A549 (cell line): ENCODE data around the gene NQO2. TPM values are rescaled to one million over a fixed set of nuclear protein-coding genes. Genes with fewer than 3 reads are reported as not detected.

Source experiments
- ATAC-seq, 2 experiments: fragments of 200-7000 bp in 1 of 2; fragments of >200 bp in 1 of 2; cut with Nextera tagmentation in 1 of 2; cut with Tn5 transposase in 1 of 2; 3 replicates each; pipeline versions ENCODE4 v1.8.0 to v1.9.1; 2018 to 2020; ENCODE audit warnings: mild to moderate bottlenecking in 1 of 2, moderate library complexity in 1 of 2
- CTCF ChIA-PET: fragments of 300-600 bp; sonication (Branson Sonifier 250); formaldehyde crosslinking; extraction: SDS; loops from one replicate; lab custom pipeline; 2021; ENCODE audit warnings: antibody characterized with exemption, inconsistent platforms; lab: Yijun Ruan, JAX
- POLR2A ChIA-PET: fragments of 350-600 bp; formaldehyde crosslinking; extraction: SDS; loops from one replicate; lab custom pipeline; 2021; ENCODE audit warnings: antibody characterized with exemption, inconsistent platforms; lab: Yijun Ruan, JAX
- DNase-seq, 2 experiments: peaks; one replicate each; pipeline versions ENCODE4 v3.0.0 to v3.0.0-alpha.2; 2011 to 2016; ENCODE audit warnings: low read depth in 1 of 2, low spot score in 1 of 2
- FAIRE-seq: peaks from 2 replicates; lab custom pipeline; 2011; peaks lifted over from hg19 to GRCh38; lab: Jason Lieb, UNC
- H3K27ac ChIP-seq, 2 experiments: fragments of >200 bp; sonication (Bioruptor Twin); formaldehyde crosslinking; 3 replicates each; pipeline ENCODE4 v1.5.1; 2016 to 2017
- H3K4me1 ChIP-seq: fragments of >200 bp; sonication (Bioruptor Twin); formaldehyde crosslinking; 3 replicates; pipeline ENCODE4 v1.6.1; 2016
- H3K4me2 ChIP-seq: fragments of >200 bp; sonication (Bioruptor Twin); formaldehyde crosslinking; 3 replicates; pipeline ENCODE4 v1.6.1; 2016
- H3K4me3 ChIP-seq: fragments of >200 bp; sonication (Bioruptor Twin); formaldehyde crosslinking; 3 replicates; pipeline ENCODE4 v1.5.1; 2016
- H3K9me3 ChIP-seq: fragments of >200 bp; sonication (Bioruptor Twin); formaldehyde crosslinking; 3 replicates; pipeline ENCODE4 v1.6.1; 2016
- BHLHE40 ChIP-seq: IDR thresholded peaks from 2 replicates; pipeline ENCODE4 v1.6.1; 2012; ENCODE audit warnings: low read depth, low read length, inconsistent platforms
- EHF ChIP-seq: fragments of 250-450 bp; sonication (Bioruptor Pico); IDR thresholded peaks from 2 replicates; pipeline ENCODE4 v1.5.0; 2020; ENCODE audit warnings: mild to moderate bottlenecking
- EP300 ChIP-seq, 2 experiments: fragments of >200 bp; sonication (Bioruptor Twin); formaldehyde crosslinking; IDR thresholded peaks; 2 replicates in 1 of 2; 3 replicates in 1 of 2; pipeline ENCODE4 v1.6.1; 2016 to 2017
- HOXA7 ChIP-seq: fragments of 250-450 bp; sonication (Bioruptor Pico); IDR thresholded peaks from 2 replicates; pipeline ENCODE4 v1.5.0; 2020; ENCODE audit warnings: mild to moderate bottlenecking, moderate library complexity
- HOXB5 ChIP-seq: fragments of 250-450 bp; sonication (Bioruptor Pico); IDR thresholded peaks from 2 replicates; pipeline ENCODE4 v1.5.0; 2020; ENCODE audit warnings: mild to moderate bottlenecking, moderate library complexity
- JUN ChIP-seq, 2 experiments: fragments of >200 bp; sonication (Bioruptor Twin); formaldehyde crosslinking; IDR thresholded peaks; 2 replicates in 1 of 2; 3 replicates in 1 of 2; pipeline ENCODE4 v1.6.1; 2016 to 2017
- JUNB ChIP-seq: fragments of >200 bp; sonication (Bioruptor Twin); formaldehyde crosslinking; IDR thresholded peaks from 2 replicates; pipeline ENCODE4 v1.6.1; 2016
- KDM1A ChIP-seq: fragments of 200-600 bp; sonication (generic); IDR thresholded peaks from 2 replicates; pipeline ENCODE4 v1.6.1; 2016; ENCODE audit warnings: low read depth, mild to moderate bottlenecking
- MAZ ChIP-seq: fragments of 150-350 bp; IDR thresholded peaks from 2 replicates; pipeline ENCODE4 v1.6.1; 2014; ENCODE audit warnings: antibody characterized with exemption, low read depth, low read length, borderline replicate concordance
- MYC ChIP-seq: IDR thresholded peaks from 2 replicates; pipeline ENCODE4 v1.6.1; 2012; ENCODE audit warnings: mild to moderate bottlenecking, inconsistent platforms, low read length, improper control_type of control experiment, borderline replicate concordance
- NFE2L2 ChIP-seq: fragments of 150-350 bp; conservative IDR thresholded peaks from 2 replicates; pipeline ENCODE4 v1.6.1; 2014; ENCODE audit warnings: low read length
- NR3C1 ChIP-seq: fragments of >200 bp; sonication (Bioruptor Twin); formaldehyde crosslinking; IDR thresholded peaks from 3 replicates; pipeline ENCODE4 v1.6.1; 2017
- POLR2A ChIP-seq: IDR thresholded peaks from 2 replicates; pipeline ENCODE4 v1.6.1; 2012; ENCODE audit warnings: mild to moderate bottlenecking, low read length
- RARB ChIP-seq: fragments of 250-450 bp; sonication (Bioruptor Pico); IDR thresholded peaks from 2 replicates; pipeline ENCODE4 v1.8.0; 2021; ENCODE audit warnings: mild to moderate bottlenecking, moderate library complexity
- RCOR1 ChIP-seq: fragments of 150-350 bp; IDR thresholded peaks from 2 replicates; pipeline ENCODE4 v1.6.1; 2014; ENCODE audit warnings: antibody characterized with exemption, low read length, low read depth
- RNF2 ChIP-seq: fragments of 200-600 bp; sonication (generic); IDR thresholded peaks from 2 replicates; pipeline ENCODE4 v1.6.1; 2016; ENCODE audit warnings: low read depth, mild to moderate bottlenecking, antibody characterized with exemption, moderate library complexity, borderline replicate concordance
- SREBF2 ChIP-seq: fragments of 450-650 bp; IDR thresholded peaks from 2 replicates; pipeline ENCODE4 v1.6.1; 2014; ENCODE audit warnings: mild to moderate bottlenecking, moderate library complexity
- ZC3H11A ChIP-seq: fragments of 450-650 bp; IDR thresholded peaks from 2 replicates; pipeline ENCODE4 v1.6.1; 2014; ENCODE audit warnings: antibody characterized with exemption, mild to moderate bottlenecking
- WGBS: methylation state at CpG from one replicate; pipeline ENCODE4 v1.1.6; 2017; ENCODE audit errors: missing lambda C conversion rate; 5-methylcytosine and 5-hydroxymethylcytosine counted together
- polyA plus RNA-seq, 4 experiments: library from polyadenylated mRNA; depleted of rRNA in 3 of 4; stranded (reverse); fragments of >200 nt; fragmentation: RNase III in 1 of 4; extraction: RNeasy Plus Mini Kit Qiagen cat#74134 plus additional on column Dnase treatment in 1 of 4; gene quantifications; 2 replicates in 3 of 4; 3 replicates in 1 of 4; pipeline ENCODE4 v1.2.3, GENCODE V29; 2011 to 2017
- TF ChIP-seq, protein P1 (sequence below): IDR thresholded peaks from 2 replicates; pipeline ENCODE4 v1.6.1; 2012
- TF ChIP-seq, protein P2 (sequence below): IDR thresholded peaks from 2 replicates; pipeline ENCODE4 v1.6.1; 2012; ENCODE audit warnings: low read depth, borderline replicate concordance
- TF ChIP-seq, protein P3 (sequence below): fragments of 250-450 bp; sonication (Bioruptor Pico); IDR thresholded peaks from 2 replicates; pipeline ENCODE4 v1.5.0; 2020; ENCODE audit warnings: low read depth, mild to moderate bottlenecking, moderate library complexity
- TF ChIP-seq, protein P4 (sequence below): fragments of 450-650 bp; IDR thresholded peaks from 2 replicates; pipeline ENCODE4 v1.6.1; 2014; ENCODE audit warnings: antibody characterized with exemption
- TF ChIP-seq, protein P5 (sequence below): fragments of 250-450 bp; sonication (Bioruptor Pico); IDR thresholded peaks from 2 replicates; pipeline ENCODE4 v1.5.0; 2021; ENCODE audit warnings: mild to moderate bottlenecking, moderate library complexity, borderline replicate concordance
- TF ChIP-seq, protein P6 (sequence below): IDR thresholded peaks from 2 replicates; pipeline ENCODE4 v1.6.1; 2012

The NQO2 gene
- polyA plus RNA-seq, 2 of the 4 experiments (the other 2 are of a cell fraction), result 67.2 to 86.5 TPM

DNA sequence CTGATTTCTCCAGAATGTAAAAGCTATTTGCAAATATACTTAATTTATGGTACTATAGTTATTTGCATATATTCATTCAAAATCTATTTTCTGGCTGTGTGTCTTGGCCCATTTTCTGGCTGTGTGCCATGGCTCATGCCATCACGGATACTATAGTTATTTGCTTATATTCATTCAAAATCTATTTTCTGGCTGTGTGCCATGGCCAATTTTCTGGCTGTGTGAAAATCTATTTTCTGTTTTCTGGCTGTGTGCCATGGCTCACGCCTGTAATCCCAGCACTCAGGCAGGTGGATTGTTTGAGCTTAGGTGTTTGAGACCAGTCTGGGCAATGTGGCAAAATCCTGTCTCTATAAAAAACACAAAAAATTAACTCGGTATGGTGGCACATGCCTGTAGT lies 39.7 kb downstream of the NQO2 start:
- no peak for DNase-seq
- H3K9me3 ChIP-seq, result no peaks in the 10 kb centered on the region; the same call in 2 of the 3 replicates
- no peaks in the 10 kb centered on the region for H3K4me1 ChIP-seq
- 59% methylated on average over 3 of the region's 3 CpGs for WGBS
- no peak for ATAC-seq
- POLR2A ChIA-PET, result no interaction called here
- H3K27ac ChIP-seq, result no peak overlapping the region
- no peak for TF ChIP-seq RNF2
- TF ChIP-seq EHF (CRISPR knock-in tag), result no peak
- TF ChIP-seq, protein P1, sequence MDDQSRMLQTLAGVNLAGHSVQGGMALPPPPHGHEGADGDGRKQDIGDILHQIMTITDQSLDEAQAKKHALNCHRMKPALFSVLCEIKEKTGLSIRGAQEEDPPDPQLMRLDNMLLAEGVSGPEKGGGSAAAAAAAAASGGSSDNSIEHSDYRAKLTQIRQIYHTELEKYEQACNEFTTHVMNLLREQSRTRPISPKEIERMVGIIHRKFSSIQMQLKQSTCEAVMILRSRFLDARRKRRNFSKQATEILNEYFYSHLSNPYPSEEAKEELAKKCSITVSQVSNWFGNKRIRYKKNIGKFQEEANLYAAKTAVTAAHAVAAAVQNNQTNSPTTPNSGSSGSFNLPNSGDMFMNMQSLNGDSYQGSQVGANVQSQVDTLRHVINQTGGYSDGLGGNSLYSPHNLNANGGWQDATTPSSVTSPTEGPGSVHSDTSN, result no peak
- TF ChIP-seq POLR2A, result no peak
- TF ChIP-seq KDM1A, result no peak
- no peak for TF ChIP-seq MYC
- no peak for TF ChIP-seq MAZ
- TF ChIP-seq SREBF2, result no peak
- TF ChIP-seq, protein P2, sequence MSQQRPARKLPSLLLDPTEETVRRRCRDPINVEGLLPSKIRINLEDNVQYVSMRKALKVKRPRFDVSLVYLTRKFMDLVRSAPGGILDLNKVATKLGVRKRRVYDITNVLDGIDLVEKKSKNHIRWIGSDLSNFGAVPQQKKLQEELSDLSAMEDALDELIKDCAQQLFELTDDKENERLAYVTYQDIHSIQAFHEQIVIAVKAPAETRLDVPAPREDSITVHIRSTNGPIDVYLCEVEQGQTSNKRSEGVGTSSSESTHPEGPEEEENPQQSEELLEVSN, result no peak
- no peak for TF ChIP-seq EP300 (IDR thresholded peaks at IDR 0.05)
- TF ChIP-seq, all 56 proteins: peak for 0
- FAIRE-seq, result no peak
- CTCF ChIA-PET, result interaction anchor here (1.4 kb wide), 1 partner anchor 16 kb away, joined by 3 read pairs; no protein-coding TSS in a partner anchor
- H3K4me2 ChIP-seq, result no peak overlapping the region
- no peak overlapping the region for H3K4me3 ChIP-seq

DNA sequence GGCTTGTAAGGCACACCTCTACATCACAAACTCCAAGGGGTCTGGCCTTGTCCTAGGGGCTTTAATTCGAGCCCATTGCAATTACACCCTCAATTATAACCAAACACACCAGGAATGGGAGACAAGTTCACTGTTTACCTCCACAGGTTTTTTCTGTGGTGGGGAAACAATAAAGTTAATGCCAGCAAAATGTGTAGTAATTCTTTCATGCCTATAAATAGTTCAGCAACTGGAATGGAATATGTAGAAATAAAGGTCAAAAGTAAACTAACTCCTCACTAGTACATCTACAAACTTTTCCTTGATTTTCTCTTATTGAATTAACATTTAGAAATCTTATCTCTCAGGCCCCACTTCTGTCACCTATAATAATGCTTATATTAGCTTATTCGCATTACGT lies 41.5 kb downstream of the NQO2 start:
- ChIA-PET CTCF (no interaction called here), POLR2A (no interaction called here)
- TF ChIP-seq, protein P3, sequence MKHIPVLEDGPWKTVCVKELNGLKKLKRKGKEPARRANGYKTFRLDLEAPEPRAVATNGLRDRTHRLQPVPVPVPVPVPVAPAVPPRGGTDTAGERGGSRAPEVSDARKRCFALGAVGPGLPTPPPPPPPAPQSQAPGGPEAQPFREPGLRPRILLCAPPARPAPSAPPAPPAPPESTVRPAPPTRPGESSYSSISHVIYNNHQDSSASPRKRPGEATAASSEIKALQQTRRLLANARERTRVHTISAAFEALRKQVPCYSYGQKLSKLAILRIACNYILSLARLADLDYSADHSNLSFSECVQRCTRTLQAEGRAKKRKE (CRISPR knock-in tag), result no peak
- TF ChIP-seq, protein P4, sequence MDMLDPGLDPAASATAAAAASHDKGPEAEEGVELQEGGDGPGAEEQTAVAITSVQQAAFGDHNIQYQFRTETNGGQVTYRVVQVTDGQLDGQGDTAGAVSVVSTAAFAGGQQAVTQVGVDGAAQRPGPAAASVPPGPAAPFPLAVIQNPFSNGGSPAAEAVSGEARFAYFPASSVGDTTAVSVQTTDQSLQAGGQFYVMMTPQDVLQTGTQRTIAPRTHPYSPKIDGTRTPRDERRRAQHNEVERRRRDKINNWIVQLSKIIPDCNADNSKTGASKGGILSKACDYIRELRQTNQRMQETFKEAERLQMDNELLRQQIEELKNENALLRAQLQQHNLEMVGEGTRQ, result no peak
- no peak for TF ChIP-seq NFE2L2
- TF ChIP-seq BHLHE40, result no peak
- TF ChIP-seq JUN (IDR thresholded peaks at IDR 0.05), result no peak
- TF ChIP-seq EP300 (IDR thresholded peaks at IDR 0.05), result no peak
- TF ChIP-seq RCOR1, result no peak
- TF ChIP-seq MYC, result no peak
- TF ChIP-seq POLR2A, result no peak
- no peak for TF ChIP-seq NR3C1
- no peak for TF ChIP-seq ZC3H11A
- no peak for TF ChIP-seq HOXA7
- TF ChIP-seq, protein P5, sequence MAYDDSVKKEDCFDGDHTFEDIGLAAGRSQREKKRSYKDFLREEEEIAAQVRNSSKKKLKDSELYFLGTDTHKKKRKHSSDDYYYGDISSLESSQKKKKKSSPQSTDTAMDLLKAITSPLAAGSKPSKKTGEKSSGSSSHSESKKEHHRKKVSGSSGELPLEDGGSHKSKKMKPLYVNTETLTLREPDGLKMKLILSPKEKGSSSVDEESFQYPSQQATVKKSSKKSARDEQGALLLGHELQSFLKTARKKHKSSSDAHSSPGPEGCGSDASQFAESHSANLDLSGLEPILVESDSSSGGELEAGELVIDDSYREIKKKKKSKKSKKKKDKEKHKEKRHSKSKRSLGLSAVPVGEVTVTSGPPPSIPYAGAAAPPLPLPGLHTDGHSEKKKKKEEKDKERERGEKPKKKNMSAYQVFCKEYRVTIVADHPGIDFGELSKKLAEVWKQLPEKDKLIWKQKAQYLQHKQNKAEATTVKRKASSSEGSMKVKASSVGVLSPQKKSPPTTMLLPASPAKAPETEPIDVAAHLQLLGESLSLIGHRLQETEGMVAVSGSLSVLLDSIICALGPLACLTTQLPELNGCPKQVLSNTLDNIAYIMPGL (CRISPR knock-in tag), result no peak
- TF ChIP-seq HOXB5 (CRISPR knock-in tag), result no peak
- TF ChIP-seq RARB (CRISPR knock-in tag), result no peak
- TF ChIP-seq, protein P6, sequence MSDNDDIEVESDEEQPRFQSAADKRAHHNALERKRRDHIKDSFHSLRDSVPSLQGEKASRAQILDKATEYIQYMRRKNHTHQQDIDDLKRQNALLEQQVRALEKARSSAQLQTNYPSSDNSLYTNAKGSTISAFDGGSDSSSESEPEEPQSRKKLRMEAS, result no peak
- TF ChIP-seq JUNB, result no peak
- Histone ChIP-seq H3K4me1 (no peaks in the 10 kb centered on the region), H3K4me2 (no peak overlapping the region), H3K27ac (no peak overlapping the region), H3K4me3 (no peak overlapping the region), H3K9me3 (no peaks in the 10 kb centered on the region)
- 80% methylated on average over 3 of the region's 3 CpGs for WGBS
- ATAC-seq (no peak), FAIRE-seq (no peak), DNase-seq (no peak)
